GM18508 (cell line): ENCODE data around the gene PCAT6.
"Not testable (repeated sequence)": the region's sequence is repeated elsewhere in the genome, so short reads cannot be mapped to it uniquely, and the experiment has no call there.

Experiments used
- ATAC-seq: cut with Tn5 transposase; IDR thresholded peaks from one replicate; pipeline ENCODE4 v1.9.1; 2021; ENCODE audit warnings: moderate number of reproducible peaks; ENCODE audit not compliant: insufficient read depth, unreplicated experiment

PCAT6 gene

DNA sequence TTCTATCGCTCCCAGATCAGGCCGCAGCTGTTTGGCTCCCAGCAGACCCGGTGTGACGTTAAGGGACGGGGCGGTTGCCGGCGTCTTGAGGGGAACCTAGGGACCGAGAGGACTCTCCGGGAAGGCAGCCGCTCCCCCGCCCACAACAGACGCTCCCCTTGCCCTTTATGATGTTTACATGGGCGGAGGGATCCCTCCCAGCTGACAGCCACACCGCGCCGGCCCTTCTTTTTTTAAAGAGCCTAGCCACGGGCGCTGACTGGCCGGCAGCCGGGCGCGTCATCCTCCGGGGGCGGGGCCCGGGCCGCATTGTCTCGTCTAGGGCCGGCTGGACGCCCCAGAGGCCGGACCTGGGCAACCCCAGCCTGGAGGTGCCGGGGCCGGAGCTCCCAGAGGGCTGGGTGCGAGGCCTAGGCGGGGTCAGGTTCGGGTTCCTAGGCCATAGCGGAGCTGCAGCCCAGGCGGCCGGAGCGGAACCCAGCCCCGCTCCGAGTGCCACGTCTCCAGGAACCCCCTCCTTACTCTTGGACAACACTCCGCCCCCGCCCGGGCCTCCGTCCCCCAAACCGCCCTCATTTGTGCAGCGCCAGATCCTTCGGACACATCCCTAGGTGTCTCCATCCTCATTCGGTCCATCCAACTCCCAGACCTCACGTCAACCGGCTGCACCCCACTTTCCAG, at the start of gene PCAT6:
PCAT6 (plus strand) TSS at position 340 of the 681 bp plus-strand sequence.
- peak; percentile 49 for ATAC-seq

DNA sequence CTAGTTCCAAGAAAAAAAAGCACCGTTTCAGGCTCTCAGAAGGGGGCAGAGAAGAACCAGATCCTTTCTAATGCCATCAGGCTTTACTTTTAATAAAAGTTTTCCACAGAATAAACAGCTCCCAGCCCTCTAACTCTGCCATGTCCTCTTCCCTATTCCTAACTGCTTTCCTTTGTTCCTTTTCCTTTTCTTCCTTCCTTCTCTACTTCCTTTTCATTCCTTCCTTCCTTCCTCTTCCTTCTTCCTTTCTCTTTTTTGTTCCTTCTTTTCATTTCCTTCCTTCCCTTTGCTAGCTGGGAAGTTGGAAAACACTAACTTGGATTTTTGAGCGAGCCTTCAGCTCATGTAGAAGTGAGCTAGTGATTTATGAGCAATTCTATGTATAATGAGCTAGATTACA, 48.7 kb upstream of the PCAT6 start:
- no peak for ATAC-seq

DNA sequence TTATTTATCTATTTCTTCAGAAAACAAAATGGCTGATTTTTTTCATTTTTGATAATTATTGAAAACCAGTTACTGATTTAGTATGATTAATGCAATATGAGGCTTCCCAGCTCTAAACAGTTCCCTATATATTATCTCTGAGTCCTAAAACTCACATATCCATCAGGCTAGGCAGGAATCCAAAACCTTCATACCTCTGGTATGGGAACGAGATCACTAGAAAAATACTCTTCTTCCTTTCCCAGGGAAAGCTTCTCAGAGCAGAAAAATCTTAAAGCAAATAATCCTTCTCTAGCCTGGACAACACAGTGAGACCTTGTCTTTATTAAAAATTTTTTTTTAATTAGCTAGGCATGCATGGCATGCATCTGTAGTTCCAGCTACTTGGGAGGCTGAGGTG, 45.0 kb upstream of the PCAT6 start:
- no peak for ATAC-seq

DNA sequence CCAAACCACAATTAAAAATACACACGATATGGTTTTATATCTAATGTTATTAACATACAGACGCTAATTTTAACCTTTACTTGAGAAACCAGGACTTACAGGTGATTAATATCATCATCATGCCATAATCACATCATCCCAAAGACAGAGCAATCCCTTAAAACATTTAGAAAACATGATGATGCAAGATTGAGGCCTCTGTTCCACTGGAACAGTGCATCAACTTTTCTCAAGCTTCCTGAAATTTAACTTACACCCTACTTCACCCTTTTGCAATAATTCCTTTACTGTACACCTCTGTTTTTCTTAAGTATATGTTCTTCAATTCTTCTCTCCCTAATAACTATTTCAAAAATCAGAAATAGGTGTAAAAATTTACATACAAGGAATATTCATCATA, 40.6 kb upstream of the PCAT6 start:
- ATAC-seq, result no peak

DNA sequence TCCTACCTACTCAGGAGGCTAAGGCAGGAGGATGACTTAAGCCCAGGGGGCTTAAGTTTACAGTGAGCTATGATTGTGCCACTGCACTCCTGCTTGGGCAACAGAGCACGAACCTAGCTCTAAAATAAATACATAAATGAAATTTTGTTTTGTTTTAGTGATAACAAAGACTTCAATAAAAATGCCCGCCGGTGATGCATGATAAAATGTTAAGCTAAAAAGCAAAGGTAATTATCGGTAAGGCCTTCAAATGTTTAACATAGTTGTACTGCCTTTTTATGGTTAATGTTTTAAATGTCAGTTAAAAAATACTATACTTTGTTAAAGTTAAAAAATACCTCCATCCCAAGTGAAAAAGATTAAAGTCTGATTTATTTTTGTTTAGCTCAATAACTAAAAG, 29.6 kb upstream of the PCAT6 start:
- ATAC-seq, result no peak

DNA sequence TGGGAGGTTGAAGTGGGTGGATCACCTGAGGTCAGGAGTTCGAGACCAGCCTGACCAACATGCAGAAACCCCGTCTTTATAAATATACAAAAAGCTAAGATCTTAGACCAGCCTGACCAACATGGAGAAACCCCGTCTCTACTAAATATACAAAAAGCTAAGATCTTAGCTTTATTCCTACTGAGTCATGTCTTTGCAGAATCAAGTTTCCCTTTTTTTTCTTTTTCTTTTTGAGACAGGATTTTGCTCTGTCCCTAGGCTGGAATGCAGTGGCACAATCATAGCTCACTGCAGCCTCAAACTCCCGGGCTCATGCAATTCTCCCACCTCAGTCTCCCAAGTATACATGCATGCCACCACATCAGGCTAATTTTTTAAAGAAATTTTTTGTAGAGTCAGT, 23.9 kb upstream of the PCAT6 start:
- no peak for ATAC-seq

DNA sequence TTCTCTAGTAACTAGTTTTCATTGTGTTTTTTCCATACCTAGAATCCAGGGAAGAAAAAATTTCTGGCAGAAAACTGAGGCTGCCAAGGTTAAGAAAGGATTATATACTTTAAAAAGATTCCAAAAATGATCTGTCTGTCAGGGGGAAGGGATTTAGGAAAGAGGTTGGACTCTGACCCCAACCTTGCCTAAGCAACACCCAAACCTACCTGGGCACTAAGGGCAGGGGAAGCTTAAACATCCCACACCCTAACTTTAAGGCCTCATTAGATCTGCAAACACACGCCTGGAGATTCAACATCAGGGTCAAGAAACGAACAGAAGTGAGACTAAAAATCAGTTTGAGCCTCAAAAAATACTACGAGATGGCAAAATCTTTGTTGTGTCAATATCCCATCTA, 22.0 kb upstream of the PCAT6 start:
- no peak for ATAC-seq

DNA sequence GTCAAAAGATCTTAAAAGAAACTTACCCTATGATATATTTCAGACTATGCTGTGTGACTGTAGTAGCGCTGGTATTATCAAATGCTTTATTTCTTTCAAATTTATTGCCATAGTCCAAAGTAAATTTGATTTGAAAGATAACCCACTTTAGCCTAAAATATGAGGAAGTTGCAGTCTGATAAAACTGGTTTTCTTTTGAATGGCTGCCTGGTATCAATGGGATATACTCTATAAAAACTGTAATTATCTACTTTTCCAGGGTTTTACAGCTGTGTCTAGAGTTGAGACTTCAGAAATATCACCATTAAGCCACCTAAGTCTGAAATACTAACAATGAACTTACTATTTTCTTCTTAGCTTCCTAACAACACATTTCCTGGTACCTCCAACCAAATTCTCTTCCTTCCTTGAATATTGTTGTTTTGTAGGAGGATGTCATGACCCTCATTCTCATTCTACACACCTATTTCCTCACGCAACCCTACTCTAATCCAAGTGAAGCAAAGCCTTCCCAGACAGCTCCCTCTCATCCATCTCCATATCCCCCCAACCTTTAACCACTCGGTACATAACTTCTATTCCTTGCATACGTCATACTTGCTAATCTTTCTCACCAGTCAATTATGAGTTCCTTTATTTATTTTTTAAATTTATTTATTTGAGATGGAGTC, 19.5 kb upstream of the PCAT6 start:
- ATAC-seq, result no peak

DNA sequence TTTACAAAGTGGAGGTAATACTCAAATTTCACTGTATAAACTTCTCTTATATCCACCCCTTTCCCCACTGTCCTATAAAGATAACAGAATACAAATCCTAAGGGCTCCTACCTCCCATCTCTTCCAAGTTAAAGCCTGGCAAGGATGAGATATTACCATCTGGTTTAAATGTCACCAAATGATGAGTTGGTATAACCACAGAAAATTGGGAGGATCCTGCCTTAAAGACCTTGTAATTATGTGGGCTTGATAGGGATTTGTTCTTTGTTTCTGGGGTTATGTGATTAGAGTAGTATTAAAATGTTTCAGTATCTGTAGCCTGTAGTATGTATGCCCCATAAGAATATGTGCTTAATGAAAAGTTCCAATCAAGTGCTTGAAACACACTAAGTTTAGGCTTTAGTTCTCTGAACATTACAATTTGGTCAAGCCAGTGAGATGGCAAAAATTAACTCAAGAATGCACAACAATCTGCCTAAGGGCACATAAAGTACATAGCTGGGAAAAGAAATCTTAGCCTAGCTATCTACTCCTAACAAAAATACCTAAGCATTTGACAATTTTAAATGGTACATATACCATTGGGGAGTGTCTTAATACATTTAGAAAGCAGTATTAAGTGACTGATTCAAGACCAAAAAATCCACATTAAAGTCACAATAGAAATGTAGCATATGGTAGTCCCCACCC, 16.6 kb upstream of the PCAT6 start:
- no peak for ATAC-seq

DNA sequence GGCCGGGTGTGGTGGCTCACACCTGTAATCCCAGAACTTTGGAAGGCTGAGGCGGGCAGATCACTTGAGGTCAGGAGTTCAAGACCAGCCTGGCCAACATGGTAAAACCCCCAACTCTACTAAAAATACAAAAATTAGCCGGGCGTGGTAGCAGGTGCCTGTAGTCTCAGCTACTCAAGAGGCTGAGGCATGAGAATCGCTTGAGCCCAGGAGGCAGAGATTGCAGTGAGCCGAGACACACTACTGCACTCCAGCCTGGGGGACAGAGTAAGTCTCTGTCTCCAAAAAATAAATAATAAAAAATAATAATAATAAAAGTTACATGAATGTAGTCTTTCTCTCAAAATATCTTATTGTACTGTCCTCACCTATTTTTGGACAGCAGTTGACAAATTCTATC, 15.8 kb upstream of the PCAT6 start:
- not testable (repeated sequence) for ATAC-seq

DNA sequence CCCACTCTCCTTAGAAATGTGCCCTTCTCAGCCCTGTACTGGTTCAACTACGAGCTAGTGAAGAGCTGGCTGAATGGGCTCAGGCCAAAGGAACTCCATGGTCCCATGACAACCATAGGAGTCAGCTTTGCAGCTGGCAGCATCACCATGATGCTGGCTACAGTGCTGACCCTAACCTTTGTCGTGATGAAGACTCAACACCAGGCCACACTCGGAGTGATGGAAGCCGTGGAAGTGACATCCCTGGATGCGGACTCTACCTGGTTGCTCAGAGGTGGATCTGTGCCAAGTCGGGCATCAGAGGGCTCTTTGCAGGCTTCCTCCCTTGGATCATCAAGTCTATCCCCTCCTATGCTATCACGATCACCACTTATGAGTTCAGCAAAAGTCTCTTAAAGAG, 14.1 kb upstream of the PCAT6 start:
- no peak for ATAC-seq

DNA sequence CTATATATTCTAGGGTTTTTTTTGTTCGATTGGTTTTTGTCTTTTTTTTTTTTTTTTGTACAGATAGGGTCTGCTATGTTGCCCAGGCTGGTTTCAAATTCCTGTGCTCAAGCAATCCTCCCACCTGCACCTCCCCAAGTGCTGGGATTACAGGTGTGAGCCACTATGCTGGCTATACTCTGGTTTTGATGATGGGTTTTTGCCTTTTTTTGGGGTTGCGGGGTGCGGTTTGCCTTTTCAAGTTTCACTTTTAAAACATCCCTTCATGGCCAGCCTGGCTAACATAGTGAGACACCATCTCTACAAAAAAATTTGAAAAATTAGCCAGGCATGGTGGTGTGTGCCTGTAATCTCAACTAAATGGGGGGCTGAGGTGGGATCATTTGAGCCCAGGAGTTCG, 12.5 kb upstream of the PCAT6 start:
- ATAC-seq, result no peak

DNA sequence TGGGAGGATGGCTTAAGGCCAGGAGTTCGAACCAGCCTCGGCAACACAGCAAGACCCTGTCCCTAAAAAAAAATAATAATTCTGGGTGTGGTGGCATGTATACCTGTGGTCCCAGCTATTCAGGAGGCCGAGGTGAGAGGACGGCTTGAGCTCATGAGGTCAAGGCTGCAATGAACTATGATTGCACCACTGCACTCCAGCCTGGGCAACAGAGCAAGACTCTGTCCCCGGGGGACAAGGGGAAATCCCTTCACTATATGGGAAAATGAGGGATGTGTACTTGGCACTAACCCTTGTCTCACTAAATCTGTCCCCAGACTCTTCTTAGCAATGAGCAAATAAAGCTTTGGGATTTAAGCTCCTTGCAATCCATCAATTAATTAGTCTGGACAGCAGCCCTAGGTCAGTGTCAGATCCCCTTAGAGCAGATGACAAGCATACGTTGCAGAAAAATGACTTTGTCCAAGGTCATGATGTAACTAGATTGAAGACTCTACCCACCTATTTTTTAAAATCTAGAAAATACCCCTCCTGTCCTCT, 11.9 kb upstream of the PCAT6 start:
- no peak for ATAC-seq

DNA sequence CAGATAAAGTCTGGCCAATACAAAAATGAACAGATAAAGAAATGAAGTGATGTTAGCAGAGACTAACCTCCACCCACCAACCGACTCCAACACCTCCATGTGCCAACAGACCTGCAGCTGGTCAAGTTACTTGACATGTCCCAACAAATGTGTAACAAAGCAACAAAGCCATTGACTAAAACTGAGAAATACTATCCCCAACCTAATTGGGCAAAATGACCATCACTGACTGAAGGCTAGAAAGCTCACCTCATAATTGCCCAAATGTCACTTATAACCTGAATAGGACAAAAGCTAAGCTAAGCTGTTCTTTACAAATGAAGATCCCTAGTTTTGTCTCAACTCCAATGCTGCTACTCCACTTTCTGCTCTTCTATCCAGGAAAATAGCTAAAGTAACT, 10.0 kb upstream of the PCAT6 start:
- ATAC-seq, result no peak

DNA sequence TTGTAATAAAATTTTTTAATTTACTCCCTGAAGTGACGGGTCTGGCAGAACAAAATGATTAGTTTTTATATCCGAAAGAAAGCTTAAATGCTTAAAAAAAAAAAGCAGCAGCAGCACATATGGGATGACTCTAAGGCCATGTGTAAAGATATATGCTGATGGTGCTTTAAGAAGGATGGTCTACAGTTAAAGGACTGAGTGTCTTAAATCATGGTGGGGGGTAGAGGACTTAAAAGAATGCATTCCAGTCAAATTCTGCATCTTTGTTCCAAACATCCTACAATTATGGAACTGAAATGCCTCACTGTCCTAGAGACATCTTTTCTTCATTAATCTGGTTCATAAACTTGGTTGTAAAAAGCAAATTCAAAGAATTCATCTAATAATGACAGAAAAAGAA, 9.6 kb upstream of the PCAT6 start:
- no peak for ATAC-seq

DNA sequence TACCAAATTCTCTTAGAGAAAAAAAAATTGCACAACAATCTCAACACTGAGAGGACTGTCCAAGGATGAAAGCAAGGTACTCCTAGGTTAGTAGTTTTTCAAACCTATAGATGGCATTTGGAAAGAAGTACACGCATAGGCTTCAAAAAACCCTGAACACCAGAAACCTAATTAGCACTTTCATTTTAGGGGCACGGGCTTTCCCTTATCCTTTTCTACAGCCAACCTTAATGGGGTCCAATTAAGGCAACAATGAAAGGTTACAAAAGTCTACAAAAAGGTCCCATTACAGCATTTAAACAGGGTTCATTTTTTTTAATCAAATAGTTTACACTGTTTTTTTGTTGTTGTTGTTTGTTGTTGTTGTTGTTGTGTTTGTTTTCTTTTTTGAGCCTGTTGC, 8.7 kb upstream of the PCAT6 start:
- ATAC-seq, result no peak

DNA sequence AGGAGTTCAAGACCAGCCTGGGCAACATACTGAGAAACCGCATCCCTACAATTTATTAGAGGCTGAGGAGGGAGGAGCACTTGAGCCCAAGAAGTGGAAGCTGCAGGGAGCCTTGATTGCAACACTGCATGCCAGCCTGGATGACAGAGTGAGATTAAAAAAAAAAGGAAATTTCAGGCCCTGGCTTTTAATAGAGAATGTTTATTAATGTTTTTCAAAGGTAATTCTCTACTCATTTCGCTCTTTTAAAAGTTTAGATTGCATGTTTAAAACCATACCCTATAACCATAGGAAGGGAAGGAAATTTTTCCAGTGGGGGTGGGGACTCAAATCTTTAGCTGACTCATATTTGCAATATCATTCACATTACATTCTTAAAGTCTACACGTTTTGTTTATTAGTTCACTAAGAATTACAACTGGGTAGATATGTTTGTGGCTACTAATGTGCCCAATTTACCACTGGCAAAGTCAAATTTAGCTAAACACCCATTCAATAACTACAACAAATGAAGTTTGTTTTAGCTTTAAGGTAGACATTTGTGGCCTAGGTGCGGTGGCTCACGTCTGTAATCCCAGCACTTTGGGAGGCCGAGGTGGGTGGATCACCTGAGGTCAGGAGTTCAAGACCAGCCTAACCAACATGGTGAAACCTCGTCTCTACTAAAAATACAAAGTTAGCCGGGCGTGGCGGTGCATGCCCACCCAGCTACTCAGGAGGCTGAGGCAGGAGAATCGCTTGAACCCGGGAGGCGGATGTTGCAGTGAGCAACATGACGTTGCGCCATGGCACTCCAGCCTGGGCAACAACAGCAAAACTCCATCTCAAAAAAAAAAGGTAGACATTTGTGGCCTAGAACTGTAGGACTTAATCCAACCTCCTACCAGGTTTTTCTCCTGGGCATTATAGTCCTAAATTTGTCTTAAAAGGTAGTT, 7.5 kb upstream of the PCAT6 start:
- no peak for ATAC-seq

DNA sequence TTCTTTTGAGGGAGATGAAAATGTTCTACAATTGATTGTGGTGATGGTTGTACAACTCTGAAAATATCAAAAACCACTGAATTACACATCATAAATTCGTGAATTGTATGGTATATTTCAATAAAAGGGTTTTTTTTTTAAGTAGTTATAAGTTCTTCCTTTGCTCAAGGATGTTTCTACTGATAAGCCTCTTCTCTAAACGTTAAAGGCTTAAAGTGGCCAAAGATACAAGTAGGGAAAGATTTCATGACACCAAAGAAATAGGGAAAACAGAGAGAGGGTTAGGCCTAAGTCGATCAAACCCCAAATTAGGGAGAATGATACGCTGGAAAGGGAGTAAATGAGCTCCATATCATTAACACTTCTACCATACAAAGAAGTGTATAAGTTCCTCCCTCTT, 6.6 kb upstream of the PCAT6 start:
- ATAC-seq, result no peak

DNA sequence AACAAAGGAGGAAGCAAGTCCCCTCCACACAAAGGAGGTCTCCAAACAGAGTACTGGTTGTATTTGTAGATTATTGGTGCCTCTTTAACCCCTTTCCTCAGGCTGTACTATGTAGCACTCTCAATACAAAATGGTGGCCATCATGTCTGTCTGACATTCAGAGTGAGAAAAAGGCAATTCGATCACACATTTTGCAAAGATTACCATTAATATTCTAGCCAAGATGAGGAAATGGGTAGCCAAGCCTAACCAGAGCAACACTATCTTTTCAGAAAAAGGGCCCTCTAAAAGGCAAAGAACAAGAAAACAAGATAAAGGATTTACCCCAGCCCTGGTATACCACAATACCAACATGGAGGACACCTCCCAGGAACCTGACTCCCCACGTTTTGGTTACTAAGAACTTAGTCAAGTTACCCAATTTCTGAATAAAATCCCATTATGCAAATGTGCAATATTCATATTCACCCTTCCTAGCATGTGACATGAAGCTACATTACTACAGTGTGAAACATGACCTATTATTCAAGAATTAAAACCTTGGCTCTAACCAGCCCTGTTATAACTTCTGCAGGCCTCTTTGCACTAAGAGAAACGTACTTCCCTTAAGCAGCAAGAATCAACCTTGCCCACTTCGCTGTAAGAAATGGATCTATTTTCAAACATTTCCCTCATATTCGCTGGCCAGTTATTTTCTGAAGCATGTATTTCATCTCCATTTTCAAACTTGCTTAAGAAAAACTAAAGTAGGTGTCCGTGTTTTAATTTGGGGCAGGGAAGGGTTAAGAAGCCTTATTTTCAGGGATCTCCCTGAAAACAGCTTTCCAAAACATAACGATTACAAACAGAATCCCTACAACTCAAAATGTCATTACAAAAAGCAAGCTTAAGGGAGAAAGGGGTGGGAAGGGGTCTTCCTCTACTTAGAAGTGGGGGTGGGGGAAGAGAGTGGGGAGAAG, 4.6 kb upstream of the PCAT6 start:
- no peak for ATAC-seq
